WI38 (cell line): ENCODE measurements around the gene KRI1.

ENCODE experiments used
- H3K4me3 ChIP-seq: 2 replicates; pipeline ENCODE4 v1.5.1; 2011; ENCODE audit warnings: low read depth, mild to moderate bottlenecking, control low read depth, low read length
- TF ChIP-seq, protein P1 (sequence below): IDR thresholded peaks from 2 replicates; pipeline ENCODE4 v1.5.1; 2012; ENCODE audit warnings: low read depth, mild to moderate bottlenecking, control low read depth, low read length

The KRI1 gene

GRCh38 chr19:10602330-10603083 is 36.7 kb upstream of the KRI1 start:
- TF ChIP-seq, protein P1, sequence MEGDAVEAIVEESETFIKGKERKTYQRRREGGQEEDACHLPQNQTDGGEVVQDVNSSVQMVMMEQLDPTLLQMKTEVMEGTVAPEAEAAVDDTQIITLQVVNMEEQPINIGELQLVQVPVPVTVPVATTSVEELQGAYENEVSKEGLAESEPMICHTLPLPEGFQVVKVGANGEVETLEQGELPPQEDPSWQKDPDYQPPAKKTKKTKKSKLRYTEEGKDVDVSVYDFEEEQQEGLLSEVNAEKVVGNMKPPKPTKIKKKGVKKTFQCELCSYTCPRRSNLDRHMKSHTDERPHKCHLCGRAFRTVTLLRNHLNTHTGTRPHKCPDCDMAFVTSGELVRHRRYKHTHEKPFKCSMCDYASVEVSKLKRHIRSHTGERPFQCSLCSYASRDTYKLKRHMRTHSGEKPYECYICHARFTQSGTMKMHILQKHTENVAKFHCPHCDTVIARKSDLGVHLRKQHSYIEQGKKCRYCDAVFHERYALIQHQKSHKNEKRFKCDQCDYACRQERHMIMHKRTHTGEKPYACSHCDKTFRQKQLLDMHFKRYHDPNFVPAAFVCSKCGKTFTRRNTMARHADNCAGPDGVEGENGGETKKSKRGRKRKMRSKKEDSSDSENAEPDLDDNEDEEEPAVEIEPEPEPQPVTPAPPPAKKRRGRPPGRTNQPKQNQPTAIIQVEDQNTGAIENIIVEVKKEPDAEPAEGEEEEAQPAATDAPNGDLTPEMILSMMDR = no peak
- H3K4me3 ChIP-seq = peak overlapping the region; percentile 95

DNA sequence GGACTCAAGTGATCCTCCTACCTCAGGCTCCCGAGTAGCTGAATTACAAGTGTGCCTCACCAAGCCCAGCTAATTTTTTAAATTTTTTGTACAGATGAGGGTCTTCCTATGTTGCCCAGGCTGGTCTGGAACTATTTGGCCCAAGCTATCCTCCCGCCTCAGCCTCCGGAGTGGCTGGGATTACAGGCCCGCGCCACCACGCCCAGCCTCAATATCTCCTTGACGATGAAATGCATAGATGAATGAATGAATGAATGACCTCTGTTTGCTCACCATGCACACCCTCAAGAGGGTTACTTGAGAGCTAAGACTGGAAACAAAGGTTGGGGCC is 36.2 kb upstream of the KRI1 start:
- H3K4me3 ChIP-seq = no peak overlapping the region
- TF ChIP-seq, protein P1 = no peak

DNA sequence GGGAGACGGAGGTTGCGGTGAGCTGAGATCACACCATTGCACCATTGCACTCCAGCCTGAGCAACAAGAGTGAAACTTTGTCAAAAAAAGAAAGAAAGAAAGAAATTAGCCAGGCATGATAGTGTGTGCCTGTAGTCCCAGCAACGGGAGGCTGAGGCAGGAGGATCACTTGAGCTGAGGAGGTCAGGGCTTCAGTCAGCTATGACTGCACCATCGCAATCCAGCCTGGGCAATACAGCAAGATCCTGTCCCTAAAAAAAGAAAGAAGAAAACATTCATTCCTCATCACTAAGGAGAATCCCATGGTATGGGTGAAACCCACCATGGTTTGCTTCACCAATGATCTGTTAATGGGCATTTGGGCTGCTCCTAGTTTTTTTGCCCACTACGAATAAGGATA is 34.3 kb upstream of the KRI1 start:
- TF ChIP-seq, protein P1 = no peak
- H3K4me3 ChIP-seq = no peak overlapping the region

DNA sequence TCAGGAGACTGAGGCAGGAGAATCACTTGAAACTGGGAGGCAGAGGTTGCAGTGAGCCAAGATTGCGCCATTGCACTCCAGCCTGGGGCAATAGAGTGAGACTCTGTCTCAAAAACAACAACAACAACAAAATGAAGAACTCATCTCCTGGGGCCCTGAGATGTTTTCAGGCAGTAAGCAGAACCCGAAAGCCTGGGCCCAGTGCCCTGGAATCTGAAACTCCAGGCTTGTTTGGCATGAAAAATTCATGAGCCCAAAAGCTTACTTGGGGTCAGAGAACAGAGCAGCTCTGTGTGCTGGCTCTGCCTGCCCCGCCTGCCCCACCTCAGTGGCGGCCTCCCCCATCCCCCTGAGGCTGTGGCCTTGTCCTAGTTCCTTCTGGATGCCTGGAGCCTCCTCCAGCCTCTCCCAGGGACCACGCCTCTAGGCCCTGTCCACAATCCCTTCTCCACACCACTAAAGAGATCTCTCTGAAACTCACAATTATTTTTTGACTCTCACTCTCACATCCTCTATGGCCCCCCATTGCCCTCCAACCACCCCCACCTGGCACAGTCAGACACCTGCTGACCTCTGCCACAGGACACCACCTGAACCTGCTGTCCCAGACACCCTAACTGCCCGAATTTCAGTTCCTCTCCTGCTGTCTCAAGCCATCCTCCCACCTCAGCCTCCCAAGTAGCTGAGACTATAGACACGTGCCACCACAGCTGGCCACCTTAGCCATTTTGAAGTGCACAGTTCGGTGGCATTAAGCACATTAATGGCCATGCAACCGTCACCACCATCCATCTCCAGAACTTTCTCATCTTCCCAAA is 28.2 kb upstream of the KRI1 start:
- H3K4me3 ChIP-seq = no peak overlapping the region
- TF ChIP-seq, protein P1 = no peak

- TF ChIP-seq, protein P1 = no peak
- H3K4me3 ChIP-seq = no peak overlapping the region
These were observed 27.3 kb upstream of the KRI1 start for GRCh38 chr19:10593148-10593547.

GRCh38 chr19:10587839-10588150 is 22.0 kb upstream of the KRI1 start:
- no peak overlapping the region for H3K4me3 ChIP-seq
- TF ChIP-seq, protein P1 = no peak
